Upper lobe of left lung (tissue), 6 donors: ENCODE measurements around the gene MPZL1. TPM values are rescaled to one million over a fixed set of nuclear protein-coding genes. Genes with fewer than 3 reads are reported as not detected.
"Not testable (repeated sequence)": the region's sequence is repeated elsewhere in the genome, so short reads cannot be mapped to it uniquely, and the experiment has no call there.

ENCODE experiments used
- ATAC-seq, 2 donors: fragments of 200-7000 bp; cut with Tn5 transposase; one replicate each; pipeline ENCODE4 v1.9.1; 2022; ENCODE audit warnings: mild to moderate bottlenecking in 2 of 2, moderate library complexity in 2 of 2; ENCODE audit not compliant: low FRiP score in 2 of 2
- DNase-seq, 2 donors: peaks; one replicate each; pipeline ENCODE4 v3.0.0-alpha.2; 2019 to 2020
- H3K27ac ChIP-seq, 4 donors: fragments of 200-600 bp; sonication (generic); one replicate each; pipeline ENCODE4 v1.5.1; 2016 to 2019
- H3K27me3 ChIP-seq, 4 donors: fragments of 200-600 bp; sonication (generic); one replicate each; pipeline ENCODE4 v1.5.1; 2017 to 2019
- H3K36me3 ChIP-seq, 4 donors: fragments of 200-600 bp; sonication (generic); one replicate each; pipeline ENCODE4 v1.5.1; 2016 to 2019
- H3K4me1 ChIP-seq, 4 donors: fragments of 200-600 bp; sonication (generic); one replicate each; pipeline ENCODE4 v1.5.1; 2018 to 2019
- H3K4me3 ChIP-seq, 4 donors: fragments of 200-600 bp; sonication (generic); one replicate each; pipeline ENCODE4 v1.5.1; 2017 to 2019; ENCODE audit warnings: mild to moderate bottlenecking in 2 of 4, moderate library complexity in 1 of 4
- H3K9me3 ChIP-seq, 4 donors: fragments of 200-600 bp; sonication (generic); one replicate each; pipeline ENCODE4 v1.5.1; 2018 to 2019
- CTCF ChIP-seq, 6 experiments: fragments of 450-650 bp in 4 of 6; fragments of 200-600 bp in 2 of 6; sonication (generic) in 2 of 6; IDR thresholded peaks; one replicate each; pipeline ENCODE4 v1.5.1; 2016 to 2019; ENCODE audit warnings: antibody characterized with exemption in 6 of 6
- EP300 ChIP-seq, 4 donors: sonication (generic); formaldehyde crosslinking; IDR thresholded peaks; one replicate each; pipeline ENCODE4 v1.5.1; 2017; ENCODE audit warnings: antibody characterized with exemption in 4 of 4, control low read depth in 2 of 4
- POLR2A ChIP-seq, 4 donors: fragments of 450-650 bp; IDR thresholded peaks; one replicate each; pipeline ENCODE4 v1.5.1; 2016 to 2017; ENCODE audit warnings: antibody characterized with exemption in 4 of 4, mild to moderate bottlenecking in 2 of 4
- POLR2AphosphoS5 ChIP-seq, 2 donors: sonication (generic); formaldehyde crosslinking; IDR thresholded peaks; one replicate each; pipeline ENCODE4 v1.5.1; 2017; ENCODE audit warnings: antibody characterized with exemption in 2 of 2
- WGBS, 2 donors: methylation state at CpG; one replicate each; pipeline ENCODE4 v1.1.5; 2017 to 2018; 5-methylcytosine and 5-hydroxymethylcytosine counted together
- total RNA-seq, 6 donors: library from RNA; depleted of rRNA in 4 of 6; stranded (reverse); fragments of >200 nt in 4 of 6; gene quantifications; one replicate each; pipeline versions ENCODE4 v1.1.0 to v1.2.1, GENCODE V29; 2016 to 2021
- donor health status: DM: no; HTN: no; CAD: no; lungs with moderate emphysema.
- donor health status: DM: no; HTN: yes; CAD: no; lungs with severe emphysema.

The MPZL1 gene
- total RNA-seq, 6 donors from 2014 or later: 28.3 to 80.6 (median 65.4) TPM

GRCh38 chr1:167717351-167717750, 4.4 kb upstream of the MPZL1 start:
- Histone ChIP-seq H3K27me3 (no peaks in the 10 kb centered on the region), H3K4me3 (no peak overlapping the region), H3K36me3 (no peaks in the 10 kb centered on the region), H3K9me3 (no peaks in the 10 kb centered on the region), H3K4me1 (peaks cover 4 to 28% (median 13%) of the 10 kb centered on the region in 4 donors), H3K27ac (no peak overlapping the region)
- TF ChIP-seq CTCF (IDR thresholded peaks at IDR 0.05) (no peak), EP300 (IDR thresholded peaks at IDR 0.05) (no peak), POLR2AphosphoS5 (IDR thresholded peaks at IDR 0.05) (no peak), POLR2A (IDR thresholded peaks at IDR 0.05) (no peak)
- 77 to 87% methylated on average over 3 of the region's 3 CpGs for WGBS, 2 donors
- no peak for DNase-seq
- no peak for ATAC-seq

GRCh38 chr1:167718914-167719691, 2.7 kb upstream of the MPZL1 start:
- Histone ChIP-seq H3K9me3 (no peaks in the 10 kb centered on the region), H3K27ac (no peak overlapping the region), H3K27me3 (no peaks in the 10 kb centered on the region), H3K36me3 (no peaks in the 10 kb centered on the region), H3K4me1 (peaks cover 12 to 35% (median 21%) of the 10 kb centered on the region in 4 donors), H3K4me3 (no peak overlapping the region)
- WGBS, 2 donors: 85 to 87% methylated on average over 7 of the region's 7 CpGs
- TF ChIP-seq CTCF (IDR thresholded peaks at IDR 0.05): no peak
- no peak for TF ChIP-seq POLR2AphosphoS5 (IDR thresholded peaks at IDR 0.05)
- no peak for TF ChIP-seq EP300 (IDR thresholded peaks at IDR 0.05)
- ATAC-seq (no peak), DNase-seq (no peak)

- DNase-seq, H3K27me3 ChIP-seq, H3K9me3 ChIP-seq, H3K36me3 ChIP-seq, H3K27ac ChIP-seq, ATAC-seq, H3K4me3 ChIP-seq: not testable (repeated sequence)
- peaks cover 17 to 35% (median 20%) of the 10 kb centered on the region in 4 donors for H3K4me1 ChIP-seq
- WGBS, 2 donors: 87% methylated on average over 21 to 25 of the region's 25 CpGs
Observed at GRCh38 chr1:167719715-167720421, 1.9 kb upstream of the MPZL1 start.

GRCh38 chr1:167720965-167721616, 691 bp upstream of the MPZL1 start:
- DNase-seq: peak in 1 of 2 donors; percentile 73
- ATAC-seq: peak; percentile 58 to 63
- H3K27ac ChIP-seq: peak overlapping the region; percentile 84 to 96 (median 93)
- H3K36me3 ChIP-seq: no peaks in the 10 kb centered on the region
- no peaks in the 10 kb centered on the region for H3K27me3 ChIP-seq
- peak in 1 of 6 experiments; percentile 26 for TF ChIP-seq CTCF (IDR thresholded peaks at IDR 0.05)
- no peak for TF ChIP-seq POLR2A (IDR thresholded peaks at IDR 0.05)
- TF ChIP-seq POLR2AphosphoS5 (IDR thresholded peaks at IDR 0.05): no peak
- TF ChIP-seq EP300 (IDR thresholded peaks at IDR 0.05): no peak
- no peaks in the 10 kb centered on the region for H3K9me3 ChIP-seq
- peaks cover 19 to 30% (median 23%) of the 10 kb centered on the region in 4 donors for H3K4me1 ChIP-seq
- H3K4me3 ChIP-seq: peak overlapping the region; percentile 91 to 99 (median 94)
- whole genome bisulfite sequencing, 2 donors: 13% methylated on average over 13 of the region's 13 CpGs
